Skeletal muscle cell (primary cell): ENCODE data around the gene TSPYL4.
"Not testable (repeated sequence)": the region's sequence is repeated elsewhere in the genome, so short reads cannot be mapped to it uniquely, and the experiment has no call there.

Experiments
- DNase-seq: peaks from one replicate; pipeline ENCODE4 v3.0.0-alpha.2; 2010; ENCODE audit warnings: low read depth
- H3K4me3 ChIP-seq: 2 replicates; pipeline ENCODE4 v1.5.1; 2011; ENCODE audit warnings: low read depth, mild to moderate bottlenecking, control low read depth, low read length, moderate library complexity

TSPYL4 gene

GRCh38 chr6:116253505-116254296 lies at the start of gene TSPYL4:
TSS of gene TSPYL4 (minus strand) at chr6:116254075. CDS start at chr6:116254008, 67 bp downstream.
- peak within 1 kb of the TSS; percentile 99 for H3K4me3 ChIP-seq
- DNase-seq = peak; percentile 86

- no peak for DNase-seq
- H3K4me3 ChIP-seq = no peak overlapping the region
Measured at GRCh38 chr6:116301104-116301503, 47.2 kb upstream of the TSPYL4 start.

- DNase-seq = no peak
- no peak overlapping the region for H3K4me3 ChIP-seq
Measured at GRCh38 chr6:116300566-116300965, 46.7 kb upstream of the TSPYL4 start.

- DNase-seq = no peak
- no peak overlapping the region for H3K4me3 ChIP-seq
Measured at GRCh38 chr6:116298973-116299372, 45.1 kb upstream of the TSPYL4 start.

- H3K4me3 ChIP-seq = no peak overlapping the region
Measured at GRCh38 chr6:116298273-116298672, 44.4 kb upstream of the TSPYL4 start.

GRCh38 chr6:116292553-116292952 lies 38.7 kb upstream of the TSPYL4 start:
- no peak for DNase-seq
- H3K4me3 ChIP-seq = no peak overlapping the region

More at GRCh38 chr6:116298273-116298672, 44.4 kb upstream of the TSPYL4 start:
- no peak for DNase-seq

GRCh38 chr6:116291701-116292396 lies 38.0 kb upstream of the TSPYL4 start:
- no peak overlapping the region for H3K4me3 ChIP-seq
- DNase-seq = no peak

- H3K4me3 ChIP-seq = no peak overlapping the region
- DNase-seq = no peak
Measured at GRCh38 chr6:116290799-116291198, 36.9 kb upstream of the TSPYL4 start.

GRCh38 chr6:116289876-116290275 lies 36.0 kb upstream of the TSPYL4 start:
- no peak for DNase-seq
- no peak overlapping the region for H3K4me3 ChIP-seq

GRCh38 chr6:116287689-116288282 lies 33.9 kb upstream of the TSPYL4 start:
- DNase-seq = peak; percentile 13
- H3K4me3 ChIP-seq = no peak overlapping the region

- no peak for DNase-seq
- no peak overlapping the region for H3K4me3 ChIP-seq
Measured at GRCh38 chr6:116286773-116287358, 33.0 kb upstream of the TSPYL4 start.

- DNase-seq, H3K4me3 ChIP-seq: not testable (repeated sequence)
Measured at GRCh38 chr6:116284984-116285383, 31.1 kb upstream of the TSPYL4 start.

- no peak overlapping the region for H3K4me3 ChIP-seq
- no peak for DNase-seq
Measured at GRCh38 chr6:116283191-116283590, 29.3 kb upstream of the TSPYL4 start.

- DNase-seq = no peak
Measured at GRCh38 chr6:116282698-116283097, 28.8 kb upstream of the TSPYL4 start.

GRCh38 chr6:116280933-116281316 lies 27.1 kb upstream of the TSPYL4 start:
- H3K4me3 ChIP-seq = no peak overlapping the region
- DNase-seq = no peak

More at GRCh38 chr6:116282698-116283097, 28.8 kb upstream of the TSPYL4 start:
- no peak overlapping the region for H3K4me3 ChIP-seq

GRCh38 chr6:116280161-116280932 lies 26.5 kb upstream of the TSPYL4 start:
- DNase-seq = no peak
- peak overlapping the region; percentile 93 for H3K4me3 ChIP-seq

GRCh38 chr6:116279232-116280160 lies 25.6 kb upstream of the TSPYL4 start, which contains the start of gene TSPYL1:
TSS of gene TSPYL1 (minus strand) at chr6:116279930. CDS start at chr6:116279830, 100 bp downstream.
- DNase-seq = peak; percentile 91
- H3K4me3 ChIP-seq = peak within 1 kb of the TSS; percentile 93

- DNase-seq = no peak
- peak overlapping the region; percentile 93 for H3K4me3 ChIP-seq
Measured at GRCh38 chr6:116278854-116279231, 25.0 kb upstream of the TSPYL4 start.
